Lower leg skin (tissue), 3 donors: ENCODE results near the gene SLC35G6.

ENCODE experiments used
- CTCF ChIP-seq, 3 donors: fragments of 450-650 bp; IDR thresholded peaks; one replicate each; pipeline ENCODE4 v1.5.1; 2016; ENCODE audit warnings: antibody characterized with exemption in 3 of 3, mild to moderate bottlenecking in 3 of 3, moderate library complexity in 2 of 3
- POLR2A ChIP-seq, 2 donors: fragments of 450-650 bp; IDR thresholded peaks; one replicate each; pipeline ENCODE4 v1.6.1; 2016 to 2017; ENCODE audit warnings: antibody characterized with exemption in 2 of 2, mild to moderate bottlenecking in 1 of 2, moderate library complexity in 1 of 2

GRCh38 chr17:7497228-7497627, 16.0 kb downstream of the SLC35G6 start:
- TF ChIP-seq POLR2A (IDR thresholded peaks at IDR 0.05) (no peak), CTCF (IDR thresholded peaks at IDR 0.05) (no peak)
